Panc1 (cell line): Measurements from ENCODE around the gene MARCHF2. TPM values are rescaled to one million over a fixed set of nuclear protein-coding genes. Genes with fewer than 3 reads are reported as not detected.

Experiments
- ATAC-seq: fragments of 200-7000 bp; cut with Tn5 transposase; 2 replicates; pipeline ENCODE4 v1.9.1; 2020; ENCODE audit warnings: mild to moderate bottlenecking, moderate library complexity
- BruUV-seq: library from RNA; stranded (reverse); fragments of 400-500 nt; replicated peaks from 2 replicates; lab custom pipeline; 2021; lab: Mats Ljungman, UMichigan
- CTCF ChIA-PET: fragments of 300-600 bp; sonication (Branson Sonifier 250); formaldehyde crosslinking; loops from one replicate; lab custom pipeline; 2022; ENCODE audit warnings: antibody characterized with exemption; lab: Charles Lee
- POLR2A ChIA-PET: fragments of 300-600 bp; sonication (Branson Sonifier 250); formaldehyde crosslinking; loops from one replicate; lab custom pipeline; 2022; ENCODE audit warnings: antibody characterized with exemption; lab: Charles Lee
- DNase-seq: peaks from one replicate; pipeline ENCODE4 v3.0.0-alpha.2; 2010; ENCODE audit warnings: low read depth, low spot score
- H3K27ac ChIP-seq: 2 replicates; pipeline ENCODE4 v1.5.1; 2011; ENCODE audit warnings: mild to moderate bottlenecking, low read length, inconsistent platforms
- H3K27me3 ChIP-seq: fragments of 200-500 bp; sonication (Bioruptor generic); 2 replicates; pipeline ENCODE4 v1.6.0; 2014; ENCODE audit warnings: low read length, inconsistent platforms; ENCODE audit not compliant: control insufficient read depth, insufficient read depth
- H3K36me3 ChIP-seq: fragments of 200-500 bp; sonication (Bioruptor generic); 2 replicates; pipeline ENCODE4 v1.5.1; 2014; ENCODE audit warnings: inconsistent platforms, mild to moderate bottlenecking, low read length, moderate library complexity; ENCODE audit not compliant: control insufficient read depth, insufficient read depth
- H3K4me1 ChIP-seq: 2 replicates; pipeline ENCODE4 v1.5.1; 2011; ENCODE audit warnings: inconsistent platforms, mild to moderate bottlenecking, low read length, moderate library complexity; ENCODE audit not compliant: control insufficient read depth, insufficient read depth
- H3K4me3 ChIP-seq, 2 experiments: 2 replicates each; pipeline ENCODE4 v1.5.1; 2011 to 2012; ENCODE audit warnings: low read depth in 2 of 2, low read length in 2 of 2, mild to moderate bottlenecking in 2 of 2, inconsistent platforms in 1 of 2, moderate library complexity in 1 of 2
- H3K9me3 ChIP-seq: fragments of 200-500 bp; sonication (Bioruptor generic); 2 replicates; pipeline ENCODE4 v1.5.1; 2014; ENCODE audit warnings: low read depth, mild to moderate bottlenecking, inconsistent platforms, low read length, moderate library complexity; ENCODE audit not compliant: control insufficient read depth, insufficient read depth
- CTCF ChIP-seq: fragments of 450-650 bp; IDR thresholded peaks from 2 replicates; pipeline ENCODE4 v1.5.1; 2017; ENCODE audit warnings: mild to moderate bottlenecking
- POLR2AphosphoS5 ChIP-seq: IDR thresholded peaks from 2 replicates; pipeline ENCODE4 v1.6.1; 2012; ENCODE audit warnings: mild to moderate bottlenecking, low read depth, low read length, moderate library complexity
- REST ChIP-seq, 2 experiments: IDR thresholded peaks; 2 replicates each; pipeline ENCODE4 v1.6.1; 2011 to 2012; ENCODE audit warnings: low read depth in 2 of 2, control low read depth in 1 of 2, low read length in 1 of 2, mild to moderate bottlenecking in 1 of 2, moderate library complexity in 1 of 2; ENCODE audit not compliant: insufficient read depth in 1 of 2
- SIN3A ChIP-seq: IDR thresholded peaks from 2 replicates; pipeline ENCODE4 v1.6.1; 2012; ENCODE audit warnings: low read depth, mild to moderate bottlenecking, low read length, moderate library complexity, borderline replicate concordance; ENCODE audit not compliant: insufficient read depth
- TCF7L2 ChIP-seq: IDR thresholded peaks from 2 replicates; pipeline ENCODE4 v1.6.1; 2011; ENCODE audit warnings: mild to moderate bottlenecking, low read depth, low read length, inconsistent platforms
- in situ Hi-C: cut with HindIII; loops from 2 replicates; pipeline ENCODE4 v1.10.0; 2016; ENCODE audit warnings: low sequenced_read_pairs, low pct_unique_long_range_greater_than_20kb
- intact Hi-C: fragments of 100-400 bp; cut with micrococcal nuclease; formaldehyde crosslinking; loops from one replicate; pipeline ENCODE4 v1.10.0; 2022; ENCODE audit not compliant: unreplicated experiment
- total RNA-seq: library from RNA; stranded (reverse); gene quantifications from one replicate; pipeline ENCODE4 v1.2.1, GENCODE V29; 2021; ENCODE audit not compliant: unreplicated experiment

MARCHF2 gene
- total RNA-seq, 1 experiment from 2014 or later, result 32.6 TPM

- no TSS peak for BruUV-seq
- intact Hi-C loops, result loop anchor here (10.0 kb wide), 1 partner anchor 98 kb away; no protein-coding TSS in a partner anchor
- Histone ChIP-seq H3K36me3 (peaks cover 8% of the 10 kb centered on the region; the same call in 1 of the 2 replicates), H3K4me3 (no peak overlapping the region), H3K4me1 (peaks cover 62% of the 10 kb centered on the region), H3K9me3 (no peaks in the 10 kb centered on the region), H3K27ac (no peak overlapping the region), H3K27me3 (no peaks in the 10 kb centered on the region)
- TF ChIP-seq CTCF, result no peak
- no peak for TF ChIP-seq TCF7L2
- no peak for TF ChIP-seq POLR2AphosphoS5
- no peak for TF ChIP-seq SIN3A
- TF ChIP-seq REST (IDR thresholded peaks at IDR 0.05; ENCODE audit: insufficient read depth in 1 of 2, low read depth in 2 of 2, low read length in 1 of 2), result no peak
- in situ Hi-C loops, result no loop called here
- POLR2A ChIA-PET, result no interaction called here
- CTCF ChIA-PET, result no interaction called here
- ATAC-seq (no peak), DNase-seq (no peak)
Observed at GRCh38 chr19:8452446-8453123, 39.5 kb downstream of the MARCHF2 start.

GRCh38 chr19:8453616-8454015 is 40.5 kb downstream of the MARCHF2 start:
- POLR2A ChIA-PET, result no interaction called here
- no peak for ATAC-seq
- intact Hi-C loops (loop anchor here (10.0 kb wide), 1 partner anchor 99 kb away; no protein-coding TSS in a partner anchor), in situ Hi-C loops (no loop called here)
- Histone ChIP-seq H3K36me3 (peaks cover 9% of the 10 kb centered on the region; the same call in 1 of the 2 replicates), H3K27ac (no peak overlapping the region), H3K4me3 (no peak overlapping the region), H3K27me3 (no peaks in the 10 kb centered on the region), H3K9me3 (no peaks in the 10 kb centered on the region), H3K4me1 (peaks cover 65% of the 10 kb centered on the region)
- TF ChIP-seq POLR2AphosphoS5 (no peak), TCF7L2 (no peak)
- CTCF ChIA-PET, result no interaction called here
- no TSS peak for BruUV-seq
- no peak for DNase-seq

- DNase-seq, result no peak
- intact Hi-C loops (loop anchor here (10.0 kb wide), 1 partner anchor 99 kb away; no protein-coding TSS in a partner anchor), in situ Hi-C loops (no loop called here)
- peaks cover 65% of the 10 kb centered on the region for H3K4me1 ChIP-seq
- H3K9me3 ChIP-seq, result no peaks in the 10 kb centered on the region
- no peak overlapping the region for H3K27ac ChIP-seq
- no peak for ATAC-seq
- ChIA-PET CTCF (no interaction called here), POLR2A (interaction anchor here (0.6 kb wide), 1 partner anchor 106 kb away, joined by 4 read pairs; no protein-coding TSS in a partner anchor)
- no peak overlapping the region for H3K4me3 ChIP-seq
- H3K36me3 ChIP-seq, result peaks cover 9% of the 10 kb centered on the region; the same call in 1 of the 2 replicates
- no TSS peak for BruUV-seq
- no peak for TF ChIP-seq CTCF
- TF ChIP-seq REST (IDR thresholded peaks at IDR 0.05; ENCODE audit: insufficient read depth in 1 of 2, low read depth in 2 of 2, low read length in 1 of 2), result no peak
- no peak for TF ChIP-seq TCF7L2
- TF ChIP-seq SIN3A, result no peak
- TF ChIP-seq POLR2AphosphoS5, result no peak
- no peaks in the 10 kb centered on the region for H3K27me3 ChIP-seq
Observed at GRCh38 chr19:8454218-8454617, 41.1 kb downstream of the MARCHF2 start.
